Activated CD8-positive, alpha-beta memory T cell treated with anti-CD3 and anti-CD28 coated beads for 24 hours (primary cell): ENCODE data around the gene DDX1.
"Not testable (repeated sequence)": the region's sequence is repeated elsewhere in the genome, so short reads cannot be mapped to it uniquely, and the experiment has no call there.

Experiments used
- DNase-seq: peaks from one replicate; pipeline ENCODE4 v3.0.0-alpha.2; 2020

The DDX1 gene

DNA sequence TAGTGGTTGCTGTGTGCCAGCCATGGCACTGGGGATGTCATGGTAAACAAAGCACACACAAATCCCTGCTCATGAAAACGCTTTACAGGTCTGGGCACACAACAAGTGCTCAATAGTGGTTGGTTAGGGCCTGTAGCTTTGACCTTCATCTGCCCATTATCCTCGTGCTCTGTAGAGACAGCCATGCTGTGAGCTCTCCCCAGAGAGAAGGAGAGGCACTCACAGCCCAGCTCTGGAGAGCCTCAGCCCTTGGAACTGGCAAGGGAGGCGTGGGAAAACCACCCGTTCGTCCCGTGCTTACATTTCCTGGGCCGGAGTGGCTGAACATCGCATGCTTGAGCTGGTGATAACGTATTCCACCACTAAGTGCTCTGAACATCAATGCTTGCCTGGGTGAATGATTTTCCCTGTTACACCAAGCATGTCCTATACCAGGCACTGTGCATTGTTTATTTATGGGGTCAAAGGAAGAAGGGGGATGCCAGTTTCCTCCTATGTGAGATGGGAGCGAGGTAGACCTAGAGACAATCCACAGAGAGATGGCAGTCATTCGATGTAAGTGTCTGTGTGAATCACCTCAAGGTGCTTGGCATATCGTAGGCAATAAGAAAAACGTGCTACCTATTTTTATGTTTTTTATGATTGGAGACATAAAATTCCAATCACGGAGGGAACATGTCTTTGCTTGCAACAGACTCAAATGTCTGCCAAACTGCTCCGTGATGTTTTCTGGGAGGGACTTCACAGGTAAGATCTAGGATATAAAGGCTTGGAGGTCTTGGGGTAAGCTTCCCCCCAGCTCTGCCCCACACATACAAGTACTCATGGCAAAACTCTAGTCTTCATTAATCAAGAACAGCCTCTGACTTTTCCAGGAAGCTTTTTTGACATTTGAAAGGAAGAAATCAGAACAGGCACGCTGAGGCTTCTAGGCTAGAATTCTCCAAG lies 75.5 kb downstream of the DDX1 start:
- no peak for DNase-seq

DNA sequence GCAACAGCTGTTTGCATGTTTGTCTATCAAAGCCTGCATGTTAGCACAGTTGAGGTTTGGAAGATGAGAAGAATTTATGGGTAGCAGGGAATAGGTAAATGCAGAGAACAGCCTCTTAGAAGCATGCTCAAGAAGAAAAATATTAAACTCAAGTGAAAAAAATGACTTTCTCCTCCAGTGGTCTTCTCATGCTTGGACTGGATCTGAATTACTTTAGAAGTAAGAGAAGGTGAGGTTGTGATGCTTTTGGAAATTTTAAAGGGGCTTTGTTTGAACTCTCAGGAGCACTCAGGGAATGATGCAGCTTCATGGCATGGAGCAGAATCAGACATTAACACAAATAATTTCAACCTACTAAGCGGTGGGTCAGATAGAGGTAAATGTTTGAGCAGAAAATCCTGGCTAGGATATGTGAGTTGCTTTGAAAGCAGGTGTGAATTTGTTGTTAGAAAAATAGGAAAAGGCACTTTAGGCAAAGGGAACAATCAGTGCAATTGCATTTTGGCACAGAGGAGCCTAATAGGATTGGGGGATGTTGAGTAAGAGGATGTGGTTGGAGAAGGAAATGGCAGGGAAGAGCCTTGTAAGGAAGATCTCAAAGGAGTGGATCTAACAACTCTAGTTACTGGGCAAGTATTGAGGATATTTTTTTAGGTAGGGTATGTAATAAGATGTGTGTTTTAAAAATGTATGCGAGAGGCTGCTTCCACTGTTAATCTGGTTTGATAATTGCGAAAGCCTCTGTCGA lies 76.3 kb downstream of the DDX1 start:
- no peak for DNase-seq

DNA sequence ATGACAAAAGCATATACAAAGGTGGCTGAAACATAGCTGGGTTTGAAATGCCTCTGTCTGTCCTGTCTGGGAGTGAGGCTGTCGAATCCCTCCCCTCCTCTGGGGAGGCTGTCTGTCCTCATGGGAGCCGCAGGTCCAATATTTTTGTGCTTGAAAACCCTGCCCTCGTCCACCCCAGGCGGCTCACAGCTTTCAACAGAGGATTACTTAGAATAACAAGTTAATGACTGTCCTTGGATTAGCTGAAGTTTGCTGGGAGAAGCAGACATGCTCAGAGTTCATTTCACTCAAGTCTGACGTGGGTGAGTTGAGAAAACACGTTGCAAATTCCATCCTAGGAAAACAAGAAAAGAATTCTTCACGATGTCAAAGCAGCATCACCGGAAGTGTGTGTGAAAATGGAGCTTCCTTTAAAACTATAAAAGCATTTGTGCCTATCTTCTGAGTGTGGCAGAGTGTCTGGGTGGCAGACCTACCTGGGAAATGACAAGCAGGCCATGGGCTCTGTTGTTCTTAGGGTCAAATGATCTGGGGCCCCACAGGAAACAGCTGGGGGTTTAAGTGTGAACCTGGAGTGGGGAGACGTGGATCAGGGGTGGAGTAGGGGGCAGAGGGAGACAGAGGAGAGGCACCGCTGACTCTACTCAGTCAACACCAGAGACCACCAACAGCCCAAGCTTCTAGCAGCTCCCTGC lies 77.1 kb downstream of the DDX1 start:
- DNase-seq, result no peak

DNA sequence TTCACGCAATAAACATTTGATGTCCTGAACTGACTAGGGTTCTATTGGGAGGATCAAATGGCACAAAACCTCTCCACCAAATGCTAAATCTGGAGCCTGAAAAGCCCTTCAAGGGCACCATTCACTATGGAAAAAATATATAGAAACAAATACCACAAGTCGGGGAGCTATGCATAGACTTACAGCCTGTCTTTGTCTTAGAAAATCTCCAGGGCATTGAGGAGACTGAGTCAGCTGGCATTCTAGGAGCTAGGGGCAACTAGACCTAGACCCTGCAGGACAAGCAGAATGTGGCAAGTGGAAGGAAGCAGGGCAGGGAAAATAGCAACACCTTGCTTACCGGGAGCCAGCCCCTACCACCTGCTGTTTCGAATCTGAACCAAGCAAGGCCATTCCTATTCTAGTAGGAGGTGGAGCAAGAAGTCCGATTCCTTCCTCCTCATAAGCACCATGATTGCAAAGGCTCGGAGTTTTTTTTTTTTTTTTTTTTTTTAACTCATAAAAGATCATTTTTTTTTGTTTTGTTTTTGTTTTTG lies 77.8 kb downstream of the DDX1 start:
- no peak for DNase-seq

DNA sequence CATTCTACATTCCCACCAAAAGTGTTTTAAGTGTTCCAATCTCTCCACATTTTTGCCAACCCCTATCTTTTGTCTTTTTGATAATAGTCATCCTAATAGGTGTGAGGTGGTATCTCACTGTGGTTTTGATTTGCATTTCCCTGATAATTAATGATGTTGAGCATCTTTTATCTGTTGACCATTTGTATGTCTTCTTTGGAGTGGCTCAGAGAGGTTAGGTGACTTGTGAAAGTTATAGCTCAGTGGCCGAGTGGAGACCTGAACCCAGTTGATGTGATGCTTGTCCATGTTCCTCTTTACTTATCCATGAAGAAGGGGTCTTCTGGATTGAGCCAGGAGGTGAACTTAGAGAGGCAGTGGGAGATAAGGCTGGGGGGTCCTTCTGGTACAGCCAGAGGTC lies 78.8 kb downstream of the DDX1 start:
- DNase-seq, result no peak

DNA sequence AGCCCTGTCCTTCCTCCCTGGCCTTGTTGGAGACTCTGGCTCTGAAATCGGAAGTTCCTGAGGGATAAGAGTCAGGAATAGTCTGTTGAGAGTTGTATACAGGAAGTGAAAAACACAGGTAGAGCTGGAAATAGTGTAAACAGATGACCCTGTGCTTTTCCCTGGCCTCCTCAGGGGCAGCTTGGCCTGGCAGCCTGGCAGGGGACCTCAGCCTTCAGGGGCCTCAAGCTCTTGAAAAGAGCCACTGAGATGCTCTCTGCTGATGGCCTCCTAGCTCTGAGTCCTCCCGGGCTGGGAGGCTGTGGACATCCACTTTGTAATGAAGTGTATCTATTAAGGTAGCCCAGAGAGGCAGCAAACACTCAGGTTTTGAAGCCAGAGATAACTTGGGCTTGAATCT lies 79.3 kb downstream of the DDX1 start:
- no peak for DNase-seq

DNA sequence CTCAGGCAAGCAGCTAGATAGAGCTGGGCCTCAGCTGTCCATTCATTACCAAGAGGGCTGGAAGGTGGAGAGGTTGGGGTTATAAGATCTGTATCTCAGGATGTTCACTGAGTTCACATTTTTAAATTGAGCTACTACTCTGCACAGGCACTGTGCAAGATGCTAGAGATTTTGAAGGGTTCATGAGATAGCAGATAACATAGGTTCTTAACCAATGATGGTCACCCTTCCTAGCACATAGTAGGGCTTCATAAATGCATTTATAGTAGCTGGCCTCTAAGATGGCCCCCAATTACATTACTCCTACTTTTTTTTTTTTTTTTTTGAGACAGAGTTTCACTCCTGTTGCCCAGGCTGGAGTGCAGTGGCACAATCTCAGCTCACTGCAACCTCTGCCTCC lies 79.7 kb downstream of the DDX1 start:
- DNase-seq, result no peak

DNA sequence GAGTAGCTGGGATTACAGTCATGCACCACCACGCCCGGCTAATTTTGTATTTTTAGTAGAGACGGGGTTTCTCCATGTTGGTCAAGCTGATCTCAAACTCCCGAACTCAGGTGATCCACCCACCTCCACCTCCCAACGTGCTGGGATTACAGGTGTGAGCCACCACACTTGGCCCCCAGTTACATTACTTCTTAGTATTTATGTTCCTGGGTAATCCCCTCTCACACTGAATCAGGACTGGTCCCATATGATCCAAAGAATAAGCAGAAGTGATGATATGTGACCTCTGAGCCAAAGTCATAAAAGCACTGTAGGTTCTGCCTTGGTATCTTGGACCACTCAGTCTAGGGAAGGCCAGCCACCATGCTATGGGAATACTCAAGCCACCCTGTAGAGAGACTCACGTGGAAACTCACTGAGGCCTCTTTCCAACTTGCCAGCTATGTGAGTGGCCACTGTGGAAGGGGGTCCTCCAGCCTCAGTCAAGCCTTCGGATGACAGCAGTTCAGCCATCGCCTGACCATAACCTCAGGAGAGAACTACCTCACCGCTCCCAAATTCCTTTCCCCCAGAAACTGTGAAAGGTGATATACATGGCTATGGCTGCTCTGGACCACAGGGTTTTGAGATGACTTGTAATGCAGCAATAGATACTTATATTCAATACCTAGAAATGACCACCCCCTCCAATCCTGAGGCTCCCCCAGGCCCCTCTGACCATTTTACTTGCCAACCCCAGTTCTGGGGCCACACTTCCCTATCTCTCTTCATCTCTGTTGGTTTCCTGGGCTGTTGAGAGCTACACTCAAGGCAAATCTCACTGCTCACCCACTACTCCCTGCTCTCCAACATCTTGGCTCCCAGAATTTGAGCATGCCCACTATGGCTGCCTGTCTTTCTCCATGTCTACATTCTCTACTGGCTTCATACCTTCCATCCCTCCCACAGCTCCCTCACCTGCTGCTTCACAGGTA lies 80.5 kb downstream of the DDX1 start:
- no peak for DNase-seq

DNA sequence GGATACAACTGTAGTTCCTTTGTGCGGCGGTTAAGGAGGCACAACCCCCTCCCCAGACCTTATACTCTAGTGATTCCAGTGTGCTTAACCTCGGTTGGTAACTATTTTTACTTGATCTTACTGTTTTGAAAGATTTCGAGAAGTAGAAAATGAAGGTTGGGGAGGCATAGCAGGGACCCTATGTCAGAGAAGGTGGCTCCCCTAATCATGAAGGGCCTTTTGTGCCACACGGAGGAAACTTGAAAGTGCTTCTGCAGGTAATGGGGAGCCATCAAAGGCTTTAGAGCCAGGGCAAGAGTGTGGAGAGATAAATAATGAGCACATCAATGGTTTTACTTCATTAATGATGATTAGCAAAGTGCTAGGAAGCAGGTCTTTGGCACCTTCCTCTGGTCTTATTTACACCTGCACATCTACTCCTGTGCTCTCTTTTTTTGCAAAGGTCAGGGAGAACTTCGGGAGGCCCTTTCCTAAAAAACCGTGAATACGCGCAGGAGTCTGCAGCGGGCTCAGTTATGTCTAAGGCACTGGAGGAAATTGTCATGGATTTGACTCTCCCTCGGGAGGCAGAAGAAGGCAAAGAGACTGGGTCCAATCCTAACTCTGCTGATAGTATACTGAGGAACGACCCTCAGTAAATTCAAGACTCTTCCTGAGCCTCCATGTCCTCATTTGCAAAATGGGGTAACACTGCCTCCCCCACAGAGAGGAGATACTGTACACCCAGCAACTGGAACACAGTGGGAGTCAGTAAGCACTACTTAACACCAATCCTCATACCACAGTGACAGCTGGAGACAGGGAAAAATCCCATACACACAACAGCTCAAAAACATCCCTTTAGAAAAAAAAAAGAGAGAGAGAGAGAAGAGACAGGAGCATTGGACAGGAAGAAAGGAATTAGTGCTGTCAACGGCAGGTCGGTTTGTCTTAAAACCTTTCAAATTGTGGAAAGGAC lies 81.6 kb downstream of the DDX1 start:
- no peak for DNase-seq

DNA sequence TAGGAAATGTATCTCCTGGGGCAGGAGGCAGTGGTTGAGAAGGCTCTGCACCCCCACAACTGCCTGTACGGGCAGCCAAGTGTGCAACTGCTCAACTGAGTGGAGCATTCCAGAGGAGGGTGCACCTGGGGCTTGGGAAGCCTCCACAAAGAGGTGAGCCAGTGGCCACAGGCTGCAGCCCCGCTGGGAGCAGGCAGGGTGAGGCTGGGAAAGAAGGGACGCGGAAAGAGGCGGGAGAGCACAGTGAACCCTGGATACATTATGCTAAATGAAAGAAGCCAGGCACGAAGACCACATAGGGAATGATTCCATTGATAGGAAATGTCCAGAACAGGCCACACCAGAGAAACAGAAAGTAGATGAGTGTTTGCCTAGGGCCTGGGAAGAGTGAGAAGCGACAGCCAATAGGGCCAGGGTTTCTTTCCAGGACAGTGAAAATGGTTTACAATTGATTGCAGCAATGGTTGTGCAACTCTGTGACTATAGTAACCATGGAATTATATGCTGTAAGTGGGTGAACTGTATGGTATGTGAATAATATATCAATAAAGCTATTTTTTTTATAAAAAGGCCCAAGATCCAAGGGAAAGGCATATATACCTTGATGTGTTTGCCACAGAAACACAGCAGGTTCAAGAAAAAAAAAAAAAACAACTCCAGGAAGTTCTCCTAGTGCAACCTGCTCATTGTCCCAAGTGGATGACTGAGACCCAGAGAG lies 82.4 kb downstream of the DDX1 start:
- DNase-seq, result no peak

DNA sequence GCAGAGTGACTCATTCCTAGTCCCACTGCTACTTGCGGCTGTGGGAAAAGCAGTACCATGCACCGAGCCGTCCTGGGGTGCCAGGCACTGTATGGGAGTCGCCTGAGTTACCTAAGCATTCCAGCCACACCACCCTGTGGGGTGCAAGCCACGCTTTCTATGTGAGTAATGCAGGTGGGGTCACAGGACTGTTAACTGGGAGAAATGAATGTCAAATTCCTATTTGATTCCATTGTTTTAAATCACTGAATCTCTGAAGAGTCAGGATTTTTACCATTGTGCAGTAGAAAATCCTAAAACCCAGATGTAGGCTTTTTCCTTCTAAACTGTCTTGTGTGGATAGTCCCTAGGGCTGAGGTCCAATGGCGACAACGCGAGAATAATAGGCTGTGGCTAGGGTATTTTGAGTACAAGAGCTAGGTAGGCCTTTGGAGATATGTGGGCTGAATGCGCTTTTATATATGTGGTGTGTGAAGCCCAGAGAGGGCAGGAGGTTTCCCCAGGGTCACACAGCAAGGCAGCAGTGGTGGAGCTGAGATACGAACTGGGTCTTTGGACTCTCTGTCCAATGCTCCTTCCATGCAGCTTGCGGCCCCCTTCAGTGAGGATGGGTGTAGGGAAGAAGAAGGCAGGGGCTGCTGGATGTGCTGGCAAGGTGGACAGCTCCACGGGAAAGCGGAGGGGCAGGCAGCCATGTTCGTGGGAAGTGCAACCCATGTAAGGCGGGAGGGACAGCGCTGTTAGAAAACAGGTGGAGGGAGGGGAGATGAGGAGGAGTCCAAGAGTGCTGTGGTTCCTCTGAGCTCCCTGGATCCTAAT lies 83.2 kb downstream of the DDX1 start:
- DNase-seq, result no peak

DNA sequence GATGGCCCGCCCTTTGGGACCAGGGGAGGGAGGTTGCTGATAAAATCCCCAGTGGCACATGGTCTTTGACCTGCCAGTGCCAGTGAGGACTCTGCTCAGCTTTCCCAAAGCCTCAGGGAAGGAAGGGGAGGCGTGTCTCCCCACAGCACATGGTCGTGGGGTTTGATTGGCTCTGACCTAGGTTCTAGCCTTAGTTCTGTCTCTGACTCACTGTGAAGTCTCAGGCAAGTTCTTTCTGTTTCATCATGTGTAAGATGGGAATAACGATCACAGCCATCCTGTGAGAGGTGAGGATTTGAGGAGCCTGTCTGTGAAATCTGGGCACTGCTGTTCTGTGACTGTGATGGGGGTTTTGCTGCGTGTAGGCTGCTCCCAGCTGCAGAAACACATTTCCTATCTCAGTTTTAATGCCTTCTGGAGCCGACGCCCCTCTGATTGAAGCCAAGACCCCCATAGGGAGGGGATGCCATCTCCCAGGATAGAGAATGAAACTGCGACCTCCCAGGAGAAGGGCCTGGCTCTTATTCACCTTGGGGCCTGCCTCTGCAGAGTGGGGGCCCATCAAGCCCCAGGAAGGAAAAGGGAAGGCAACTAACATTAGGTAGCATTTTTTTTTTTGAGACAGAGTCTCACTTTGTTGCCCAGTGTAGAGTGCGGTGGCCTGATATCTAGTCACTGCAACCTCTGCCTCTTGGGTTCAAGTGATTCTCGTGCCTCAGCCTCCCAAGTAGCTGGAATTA lies 84.0 kb downstream of the DDX1 start:
- no peak for DNase-seq

DNA sequence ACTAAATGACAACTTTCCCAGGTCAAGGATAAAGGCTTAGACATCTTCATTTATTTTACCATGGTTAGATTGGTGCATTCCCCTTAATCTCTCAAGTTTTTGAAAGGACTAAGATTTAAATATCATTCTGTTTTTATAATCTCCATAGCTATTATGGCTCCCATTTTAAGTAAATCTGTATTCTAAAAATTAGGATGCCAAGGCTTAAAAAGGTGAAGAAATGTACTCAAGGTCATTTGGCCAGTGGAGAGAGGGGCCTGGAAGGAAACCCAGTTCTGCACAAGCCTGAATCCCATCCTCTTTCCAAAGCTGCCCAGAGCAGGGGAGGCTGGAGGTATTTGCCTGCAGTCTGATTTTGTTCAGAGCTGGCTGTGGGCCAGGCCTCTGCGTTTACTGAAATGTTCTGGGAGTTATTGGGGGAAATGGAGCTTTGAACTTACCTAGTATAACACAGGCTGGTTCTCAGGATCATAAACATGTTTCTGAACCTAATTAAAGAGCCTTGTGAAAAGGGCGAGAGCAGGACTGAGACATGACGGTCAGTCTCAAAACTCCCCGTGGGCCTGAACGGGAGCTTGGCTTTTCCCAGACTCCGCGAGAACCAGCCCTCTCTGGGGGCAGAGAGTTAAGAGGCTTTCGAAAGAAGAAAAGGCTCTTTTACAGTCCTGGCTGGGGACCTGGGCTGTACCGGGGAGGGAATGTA lies 85.6 kb downstream of the DDX1 start:
- no peak for DNase-seq

DNA sequence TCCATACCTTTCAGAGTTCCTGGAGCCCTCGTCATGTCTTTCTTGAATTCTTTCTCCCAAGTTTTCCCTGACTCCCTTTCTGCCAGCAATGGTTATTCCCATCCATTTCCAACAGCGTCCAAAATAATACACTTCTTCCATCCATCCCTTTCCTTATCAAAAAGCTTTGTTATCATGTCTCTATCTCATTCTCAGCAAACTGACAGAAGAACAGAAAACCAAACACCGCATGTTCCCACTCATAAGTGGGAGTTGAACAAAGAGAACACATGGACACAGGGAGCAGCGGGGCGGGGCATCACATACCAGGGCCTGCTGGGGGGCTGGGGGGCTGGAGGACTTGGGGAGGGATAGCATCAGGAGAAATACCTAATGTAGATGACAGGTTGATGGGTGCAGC lies 86.7 kb downstream of the DDX1 start:
- DNase-seq, result no peak

DNA sequence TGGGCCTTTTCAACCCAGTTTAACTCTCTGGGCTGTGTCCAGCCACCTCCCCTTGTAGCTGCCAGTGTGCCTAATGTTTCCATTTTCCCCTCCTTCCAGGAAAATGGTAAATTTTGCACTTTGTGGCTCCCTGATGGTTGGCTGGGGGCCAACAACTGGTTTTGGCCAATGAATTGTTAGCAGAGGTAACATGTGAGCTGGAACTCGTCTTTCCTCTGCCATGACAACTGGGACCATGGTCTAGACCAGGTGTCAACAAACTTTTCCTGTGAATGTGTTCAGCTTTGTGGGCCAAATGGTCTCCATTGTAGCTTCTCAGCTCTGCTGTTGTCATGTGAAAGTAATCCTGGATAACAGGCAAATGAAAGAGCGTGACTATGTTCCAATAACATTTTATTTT lies 87.2 kb downstream of the DDX1 start:
- DNase-seq, result no peak

DNA sequence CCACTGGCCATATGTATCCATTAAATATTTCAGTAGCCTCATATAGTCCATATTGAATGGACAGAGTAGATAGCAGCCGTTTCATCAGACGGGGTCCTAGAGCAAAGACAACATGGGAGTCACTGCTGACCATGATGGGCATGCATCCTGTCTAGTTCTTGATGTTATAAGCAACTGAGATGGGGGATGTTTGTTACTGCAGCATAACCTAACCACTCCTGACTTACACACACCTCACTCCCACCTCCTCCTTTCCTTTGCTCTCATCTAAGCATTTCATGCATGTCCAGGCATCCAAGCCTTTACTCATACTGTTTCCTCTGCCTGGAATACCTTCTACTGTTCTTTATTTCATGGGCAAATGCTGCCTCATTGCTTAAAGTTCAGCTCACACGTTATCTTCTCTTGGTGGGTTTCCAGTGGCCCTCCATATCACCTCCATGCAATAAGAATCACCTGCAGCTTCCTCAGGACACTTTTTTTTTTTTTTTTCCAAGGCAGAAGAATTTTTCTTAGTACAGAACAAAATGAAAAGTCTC lies 87.8 kb downstream of the DDX1 start:
- no peak for DNase-seq

DNA sequence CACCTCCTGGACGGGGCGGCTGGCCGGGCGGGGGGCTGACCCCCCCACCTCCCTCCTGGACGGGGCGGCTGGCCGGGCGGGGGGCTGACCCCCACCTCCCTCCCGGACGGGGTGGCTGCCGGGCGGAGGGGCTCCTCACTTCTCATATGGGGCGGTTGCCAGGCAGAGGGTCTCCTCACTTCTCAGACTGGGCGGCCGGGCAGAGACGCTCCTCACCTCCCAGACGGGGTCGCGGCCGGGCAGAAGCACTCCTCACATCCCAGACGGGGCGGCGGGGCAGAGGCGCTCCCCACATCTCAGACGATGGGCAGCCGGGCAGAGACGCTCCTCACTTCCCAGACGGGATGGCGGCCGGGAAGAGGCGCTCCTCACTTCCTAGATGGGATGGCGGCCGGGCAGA lies 88.5 kb downstream of the DDX1 start:
- not testable (repeated sequence) for DNase-seq
